Liver (tissue), 10 donors: ENCODE results near the gene GNG11. TPM values are rescaled to one million over a fixed set of nuclear protein-coding genes. Genes with fewer than 3 reads are reported as not detected.

Source experiments
- DNase-seq: peaks from one replicate; pipeline ENCODE4 v3.0.0-alpha.2; 2017; ENCODE audit warnings: low spot score
- H3K27ac ChIP-seq, 2 donors: one replicate each; pipeline ENCODE4 v1.7.0; 2013; ENCODE audit warnings: inconsistent platforms in 2 of 2, low read length in 2 of 2, control low read depth in 1 of 2, low read depth in 1 of 2, mild to moderate bottlenecking in 1 of 2
- H3K27me3 ChIP-seq, 4 donors: one replicate each; pipeline versions ENCODE4 v1.6.1 to v1.7.0; 2013; ENCODE audit warnings: low read length in 3 of 4, inconsistent platforms in 1 of 4, mild to moderate bottlenecking in 1 of 4, moderate library complexity in 1 of 4; ENCODE audit not compliant: control insufficient read depth in 4 of 4, insufficient read depth in 4 of 4
- H3K36me3 ChIP-seq, 4 donors: one replicate each; pipeline versions ENCODE4 v1.6.1 to v1.7.0; 2013; ENCODE audit warnings: low read length in 3 of 4, mild to moderate bottlenecking in 3 of 4, low read depth in 1 of 4, moderate library complexity in 1 of 4; ENCODE audit not compliant: control insufficient read depth in 4 of 4, insufficient read depth in 3 of 4
- H3K4me1 ChIP-seq, 4 donors: one replicate each; pipeline versions ENCODE4 v1.6.1 to v1.7.0; 2013; ENCODE audit warnings: low read length in 3 of 4, mild to moderate bottlenecking in 3 of 4, moderate library complexity in 1 of 4; ENCODE audit not compliant: control insufficient read depth in 4 of 4, insufficient read depth in 4 of 4
- H3K4me3 ChIP-seq, 3 donors: one replicate each; pipeline versions ENCODE4 v1.6.1 to v1.7.0; 2013; ENCODE audit warnings: low read length in 3 of 3, control low read depth in 1 of 3, low read depth in 1 of 3, mild to moderate bottlenecking in 1 of 3
- H3K9ac ChIP-seq, 2 donors: one replicate each; pipeline ENCODE4 v1.7.0; 2013; ENCODE audit warnings: low read length in 2 of 2, mild to moderate bottlenecking in 2 of 2, moderate library complexity in 2 of 2, control low read depth in 1 of 2, low read depth in 1 of 2
- H3K9me3 ChIP-seq, 4 donors: one replicate each; pipeline versions ENCODE4 v1.6.1 to v1.7.0; 2013; ENCODE audit warnings: low read length in 3 of 4; ENCODE audit not compliant: control insufficient read depth in 4 of 4
- EGR1 ChIP-seq, 2 donors: IDR thresholded peaks; 2 replicates each; pipeline ENCODE4 v1.6.1; 2016 to 2018; ENCODE audit warnings: antibody characterized with exemption in 2 of 2, low read depth in 2 of 2
- FOXA1 ChIP-seq: IDR thresholded peaks from 2 replicates; pipeline ENCODE4 v1.6.1; 2016; ENCODE audit warnings: antibody characterized with exemption
- FOXA2 ChIP-seq: IDR thresholded peaks from 2 replicates; pipeline ENCODE4 v1.6.1; 2016; ENCODE audit warnings: antibody characterized with exemption
- GABPA ChIP-seq, 2 donors: IDR thresholded peaks in 1 of 2; conservative IDR thresholded peaks in 1 of 2; 2 replicates each; pipeline ENCODE4 v1.6.1; 2016; ENCODE audit warnings: antibody characterized with exemption in 2 of 2, mild to moderate bottlenecking in 1 of 2, moderate library complexity in 1 of 2
- HNF4G ChIP-seq: IDR thresholded peaks from 2 replicates; pipeline ENCODE4 v1.6.1; 2016; ENCODE audit warnings: antibody characterized with exemption
- RAD21 ChIP-seq, 2 donors: IDR thresholded peaks; 2 replicates each; pipeline ENCODE4 v1.6.1; 2016; ENCODE audit warnings: antibody characterized with exemption in 2 of 2, mild to moderate bottlenecking in 2 of 2
- RXRA ChIP-seq, 2 donors: IDR thresholded peaks; 2 replicates each; pipeline ENCODE4 v1.6.1; 2017 to 2018; ENCODE audit warnings: antibody characterized with exemption in 2 of 2, mild to moderate bottlenecking in 1 of 2
- TAF1 ChIP-seq: conservative IDR thresholded peaks from 2 replicates; pipeline ENCODE4 v1.6.1; 2016; ENCODE audit warnings: antibody characterized with exemption, mild to moderate bottlenecking
- YY1 ChIP-seq: IDR thresholded peaks from 2 replicates; pipeline ENCODE4 v1.6.1; 2016; ENCODE audit warnings: antibody characterized with exemption, mild to moderate bottlenecking
- WGBS: extraction: QIAGEN DNeasy Blood & Tissue Kit; methylation state at CpG from one replicate; pipeline ENCODE4 v1.1.7; 2013; 5-methylcytosine and 5-hydroxymethylcytosine counted together
- polyA plus RNA-seq, 2 donors: library from polyadenylated mRNA; stranded (reverse) in 1 of 2; unstranded in 1 of 2; fragments of 200-250 nt in 1 of 2; fragments of >200 nt in 1 of 2; fragmentation: Nextera tagmentation in 1 of 2; extraction: Ambion mirVana in 1 of 2; gene quantifications; one replicate each; pipeline versions ENCODE4 v1.2.1 to v1.2.3, GENCODE V29; 2013 to 2015
- small RNA-seq: library from RNA; depleted of rRNA; stranded (forward); fragments of <200 nt; gene quantifications from one replicate; pipeline ENCODE3, GENCODE V24; 2014
- total RNA-seq, 2 donors: library from RNA; depleted of rRNA; stranded (reverse); fragments of >200 nt; gene quantifications; one replicate each; pipeline ENCODE4 v1.2.3, GENCODE V29; 2014
- TF ChIP-seq, protein P1 (sequence below): IDR thresholded peaks from 2 replicates; pipeline ENCODE4 v1.6.1; 2016; ENCODE audit warnings: antibody characterized with exemption
- TF ChIP-seq, protein P2 (sequence below): fragments of 150-350 bp; IDR thresholded peaks from 2 replicates; pipeline ENCODE4 v1.5.1; 2017; ENCODE audit warnings: improper control_type of control experiment, low read depth, low read length; ENCODE audit not compliant: missing input control
- TF ChIP-seq, protein P3 (sequence below): IDR thresholded peaks from 2 replicates; pipeline ENCODE4 v1.6.1; 2016; ENCODE audit warnings: antibody characterized with exemption
- TF ChIP-seq, protein P4 (sequence below): IDR thresholded peaks from 2 replicates; pipeline ENCODE4 v1.6.1; 2016; ENCODE audit warnings: antibody characterized with exemption, mild to moderate bottlenecking
- donor health status: healthy.
- donor health status: healthy.
- donor health status: healthy.
- donor health status: healthy.
- donor health status: healthy.

Gene GNG11
- total and polyA plus RNA-seq, 4 donors: 4.0 to 11.1 (median 6.1) TPM

DNA sequence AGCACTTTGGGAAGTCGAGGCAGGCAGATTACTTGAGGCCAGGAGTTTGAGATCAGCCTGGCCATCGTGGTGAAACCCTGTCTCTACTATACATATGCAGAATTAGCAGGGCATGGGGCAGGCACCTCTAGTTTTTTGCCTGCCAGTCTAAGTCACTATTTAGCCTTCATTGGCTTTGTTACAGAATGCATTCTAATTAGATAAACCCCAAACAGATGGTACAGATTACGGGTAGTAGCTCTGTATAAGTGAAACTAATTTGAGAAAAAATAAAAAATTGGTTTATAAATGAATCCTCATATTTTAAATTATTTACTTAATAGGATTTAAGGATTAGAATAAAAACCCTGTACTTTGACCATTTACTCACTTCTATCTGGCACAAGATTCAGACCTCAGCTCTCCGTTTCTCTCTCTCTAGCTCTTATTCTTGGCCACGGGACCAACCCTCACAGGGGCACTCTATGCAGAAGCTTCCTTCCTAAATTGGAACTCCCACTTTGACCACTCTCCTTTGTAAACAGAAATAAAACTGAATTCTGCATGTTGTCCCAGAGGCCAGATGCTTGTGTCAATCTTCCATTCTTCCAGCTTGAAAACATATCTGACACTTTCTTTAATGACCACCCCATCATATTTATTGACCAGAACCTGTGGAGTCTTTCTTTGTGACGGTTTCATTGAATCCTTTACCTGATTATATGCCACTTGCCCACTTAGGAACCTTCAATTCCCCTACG is 55.8 kb downstream of the GNG11 start:
- WGBS: 74% methylated on average over 7 of the region's 7 CpGs
- TF ChIP-seq HNF4G (no peak), YY1 (no peak), EGR1 (IDR thresholded peaks at IDR 0.05; ENCODE audit: low read depth in 2 of 2) (no peak), RXRA (IDR thresholded peaks at IDR 0.05) (no peak), FOXA1 (no peak), GABPA (IDR thresholded peaks at IDR 0.05 in 1 of 2, conservative IDR thresholded peaks at IDR 0.05 in 1 of 2) (no peak), TAF1 (no peak), RAD21 (IDR thresholded peaks at IDR 0.05) (no peak), FOXA2 (no peak)
- TF ChIP-seq, protein P1, sequence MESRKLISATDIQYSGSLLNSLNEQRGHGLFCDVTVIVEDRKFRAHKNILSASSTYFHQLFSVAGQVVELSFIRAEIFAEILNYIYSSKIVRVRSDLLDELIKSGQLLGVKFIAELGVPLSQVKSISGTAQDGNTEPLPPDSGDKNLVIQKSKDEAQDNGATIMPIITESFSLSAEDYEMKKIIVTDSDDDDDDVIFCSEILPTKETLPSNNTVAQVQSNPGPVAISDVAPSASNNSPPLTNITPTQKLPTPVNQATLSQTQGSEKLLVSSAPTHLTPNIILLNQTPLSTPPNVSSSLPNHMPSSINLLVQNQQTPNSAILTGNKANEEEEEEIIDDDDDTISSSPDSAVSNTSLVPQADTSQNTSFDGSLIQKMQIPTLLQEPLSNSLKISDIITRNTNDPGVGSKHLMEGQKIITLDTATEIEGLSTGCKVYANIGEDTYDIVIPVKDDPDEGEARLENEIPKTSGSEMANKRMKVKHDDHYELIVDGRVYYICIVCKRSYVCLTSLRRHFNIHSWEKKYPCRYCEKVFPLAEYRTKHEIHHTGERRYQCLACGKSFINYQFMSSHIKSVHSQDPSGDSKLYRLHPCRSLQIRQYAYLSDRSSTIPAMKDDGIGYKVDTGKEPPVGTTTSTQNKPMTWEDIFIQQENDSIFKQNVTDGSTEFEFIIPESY: no peak
- TF ChIP-seq, protein P2, sequence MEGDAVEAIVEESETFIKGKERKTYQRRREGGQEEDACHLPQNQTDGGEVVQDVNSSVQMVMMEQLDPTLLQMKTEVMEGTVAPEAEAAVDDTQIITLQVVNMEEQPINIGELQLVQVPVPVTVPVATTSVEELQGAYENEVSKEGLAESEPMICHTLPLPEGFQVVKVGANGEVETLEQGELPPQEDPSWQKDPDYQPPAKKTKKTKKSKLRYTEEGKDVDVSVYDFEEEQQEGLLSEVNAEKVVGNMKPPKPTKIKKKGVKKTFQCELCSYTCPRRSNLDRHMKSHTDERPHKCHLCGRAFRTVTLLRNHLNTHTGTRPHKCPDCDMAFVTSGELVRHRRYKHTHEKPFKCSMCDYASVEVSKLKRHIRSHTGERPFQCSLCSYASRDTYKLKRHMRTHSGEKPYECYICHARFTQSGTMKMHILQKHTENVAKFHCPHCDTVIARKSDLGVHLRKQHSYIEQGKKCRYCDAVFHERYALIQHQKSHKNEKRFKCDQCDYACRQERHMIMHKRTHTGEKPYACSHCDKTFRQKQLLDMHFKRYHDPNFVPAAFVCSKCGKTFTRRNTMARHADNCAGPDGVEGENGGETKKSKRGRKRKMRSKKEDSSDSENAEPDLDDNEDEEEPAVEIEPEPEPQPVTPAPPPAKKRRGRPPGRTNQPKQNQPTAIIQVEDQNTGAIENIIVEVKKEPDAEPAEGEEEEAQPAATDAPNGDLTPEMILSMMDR: no peak
- TF ChIP-seq, protein P3, sequence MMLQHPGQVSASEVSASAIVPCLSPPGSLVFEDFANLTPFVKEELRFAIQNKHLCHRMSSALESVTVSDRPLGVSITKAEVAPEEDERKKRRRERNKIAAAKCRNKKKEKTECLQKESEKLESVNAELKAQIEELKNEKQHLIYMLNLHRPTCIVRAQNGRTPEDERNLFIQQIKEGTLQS: no peak
- TF ChIP-seq, protein P4, sequence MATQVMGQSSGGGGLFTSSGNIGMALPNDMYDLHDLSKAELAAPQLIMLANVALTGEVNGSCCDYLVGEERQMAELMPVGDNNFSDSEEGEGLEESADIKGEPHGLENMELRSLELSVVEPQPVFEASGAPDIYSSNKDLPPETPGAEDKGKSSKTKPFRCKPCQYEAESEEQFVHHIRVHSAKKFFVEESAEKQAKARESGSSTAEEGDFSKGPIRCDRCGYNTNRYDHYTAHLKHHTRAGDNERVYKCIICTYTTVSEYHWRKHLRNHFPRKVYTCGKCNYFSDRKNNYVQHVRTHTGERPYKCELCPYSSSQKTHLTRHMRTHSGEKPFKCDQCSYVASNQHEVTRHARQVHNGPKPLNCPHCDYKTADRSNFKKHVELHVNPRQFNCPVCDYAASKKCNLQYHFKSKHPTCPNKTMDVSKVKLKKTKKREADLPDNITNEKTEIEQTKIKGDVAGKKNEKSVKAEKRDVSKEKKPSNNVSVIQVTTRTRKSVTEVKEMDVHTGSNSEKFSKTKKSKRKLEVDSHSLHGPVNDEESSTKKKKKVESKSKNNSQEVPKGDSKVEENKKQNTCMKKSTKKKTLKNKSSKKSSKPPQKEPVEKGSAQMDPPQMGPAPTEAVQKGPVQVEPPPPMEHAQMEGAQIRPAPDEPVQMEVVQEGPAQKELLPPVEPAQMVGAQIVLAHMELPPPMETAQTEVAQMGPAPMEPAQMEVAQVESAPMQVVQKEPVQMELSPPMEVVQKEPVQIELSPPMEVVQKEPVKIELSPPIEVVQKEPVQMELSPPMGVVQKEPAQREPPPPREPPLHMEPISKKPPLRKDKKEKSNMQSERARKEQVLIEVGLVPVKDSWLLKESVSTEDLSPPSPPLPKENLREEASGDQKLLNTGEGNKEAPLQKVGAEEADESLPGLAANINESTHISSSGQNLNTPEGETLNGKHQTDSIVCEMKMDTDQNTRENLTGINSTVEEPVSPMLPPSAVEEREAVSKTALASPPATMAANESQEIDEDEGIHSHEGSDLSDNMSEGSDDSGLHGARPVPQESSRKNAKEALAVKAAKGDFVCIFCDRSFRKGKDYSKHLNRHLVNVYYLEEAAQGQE: no peak
- DNase-seq: no peak

More for the DNA sequence above, 55.8 kb downstream of the GNG11 start:
- H3K27ac ChIP-seq: no peak overlapping the region
- H3K36me3 ChIP-seq: no peaks in the 10 kb centered on the region
- H3K9me3 ChIP-seq: no peaks in the 10 kb centered on the region
- H3K9ac ChIP-seq: no peak overlapping the region
- no peaks in the 10 kb centered on the region for H3K4me1 ChIP-seq
- no peaks in the 10 kb centered on the region for H3K27me3 ChIP-seq
- H3K4me3 ChIP-seq: no peak overlapping the region

Small RNA genes lying within 50 kb of the gene (small RNA-seq; reads per million reads assigned to genes)
- gene AC002076.2: not detected

Other genes with a start within 250 kb of the GNG11 start
- 1 to 10 TPM; 1.5 to 9.1 TPM for gene TFPI2, start 31.0 kb upstream of the GNG11 start, total RNA-seq
- gene TFPI2, start 31.0 kb upstream of the GNG11 start, polyA plus RNA-seq: 1 to 10 TPM; 1.4 to 5.7 TPM
- gene GNGT1, start 15.2 kb upstream of the GNG11 start, total RNA-seq: not detected
- not detected for gene GNGT1, start 15.2 kb upstream of the GNG11 start, polyA plus RNA-seq
- 10 to 100 TPM; 12.7 to 23.9 TPM for gene BET1, start 82.6 kb downstream of the GNG11 start, total RNA-seq
- 10 to 100 TPM; 14.2 to 18.1 TPM for gene BET1, start 82.6 kb downstream of the GNG11 start, polyA plus RNA-seq